H1 (cell line): ENCODE measurements around the gene TEX30. TPM values are rescaled to one million over a fixed set of nuclear protein-coding genes. Genes with fewer than 3 reads are reported as not detected.

Source experiments
- CTCF ChIA-PET: fragments of 300-600 bp; sonication (Branson Sonifier 250); formaldehyde crosslinking; loops from one replicate; lab custom pipeline; 2021; ENCODE audit not compliant: partially characterized antibody; lab: Charles Lee
- POLR2A ChIA-PET: fragments of 300-600 bp; sonication (Branson Sonifier 250); formaldehyde crosslinking; loops from one replicate; lab custom pipeline; 2021; ENCODE audit warnings: inconsistent platforms; ENCODE audit not compliant: partially characterized antibody; lab: Charles Lee
- DNase-seq, 2 experiments: peaks; one replicate each; pipeline versions ENCODE4 v3.0.0 to v3.0.0-alpha.2; 2010 to 2022; ENCODE audit warnings: low spot score in 2 of 2, low read depth in 1 of 2, mixed read lengths in 1 of 2
- FAIRE-seq: peaks from 2 replicates; lab custom pipeline; 2011; peaks lifted over from hg19 to GRCh38; lab: Jason Lieb, UNC
- H2AFZ ChIP-seq: 2 replicates; pipeline ENCODE4 v1.8.1; 2012; ENCODE audit warnings: low read length, inconsistent platforms
- H2AK5ac ChIP-seq: 2 replicates; pipeline ENCODE4 v1.6.1; 2013; ENCODE audit warnings: low read depth, low read length
- H2BK120ac ChIP-seq: replicated peaks from 2 replicates; pipeline ENCODE3; 2013; ENCODE audit warnings: low read depth, low read length, inconsistent platforms
- H2BK12ac ChIP-seq: 2 replicates; pipeline ENCODE4 v1.6.1; 2013; ENCODE audit warnings: low read depth, low read length
- H2BK15ac ChIP-seq: 2 replicates; pipeline ENCODE4 v1.6.1; 2013; ENCODE audit warnings: low read length
- H2BK20ac ChIP-seq: 2 replicates; pipeline ENCODE4 v1.6.1; 2013; ENCODE audit warnings: low read length
- H2BK5ac ChIP-seq: 2 replicates; pipeline ENCODE4 v1.6.1; 2013; ENCODE audit warnings: low read depth, low read length
- H3K14ac ChIP-seq: 2 replicates; pipeline ENCODE4 v1.6.1; 2013; ENCODE audit warnings: inconsistent platforms; ENCODE audit not compliant: insufficient read length
- H3K18ac ChIP-seq: 2 replicates; pipeline ENCODE4 v1.6.1; 2013; ENCODE audit warnings: low read length; ENCODE audit errors: extremely low read depth
- H3K23ac ChIP-seq: 2 replicates; pipeline ENCODE4 v1.6.1; 2013; ENCODE audit warnings: inconsistent platforms; ENCODE audit not compliant: insufficient read length
- H3K23me2 ChIP-seq: 2 replicates; pipeline ENCODE4 v1.6.1; 2013; ENCODE audit warnings: low read depth, low read length
- H3K27ac ChIP-seq: 2 replicates; pipeline ENCODE4 v1.6.1; 2011; ENCODE audit warnings: low read depth, low read length, inconsistent platforms
- H3K27me3 ChIP-seq, 4 experiments: replicated peaks in 1 of 4; 1 replicate in 1 of 4; 2 replicates in 3 of 4; pipeline versions ENCODE4 v1.6.1 to v1.8.1; 2011 to 2013; ENCODE audit warnings: low read length in 3 of 4, mild to moderate bottlenecking in 3 of 4, inconsistent platforms in 2 of 4, mixed read lengths in 2 of 4, moderate library complexity in 1 of 4; ENCODE audit not compliant: control insufficient read depth in 3 of 4, insufficient read depth in 3 of 4; ENCODE audit errors: extremely low read depth in 1 of 4
- H3K36me3 ChIP-seq, 4 experiments: 2 replicates each; pipeline versions ENCODE4 v1.6.1 to v1.8.1; 2011 to 2013; ENCODE audit warnings: mild to moderate bottlenecking in 4 of 4, low read length in 3 of 4, moderate library complexity in 2 of 4, control low read depth in 1 of 4, inconsistent platforms in 1 of 4; ENCODE audit not compliant: insufficient read depth in 4 of 4, control insufficient read depth in 2 of 4
- H3K4ac ChIP-seq: replicated peaks from 2 replicates; pipeline ENCODE3; 2013; ENCODE audit warnings: low read length, low read depth, mixed read lengths, inconsistent platforms; ENCODE audit not compliant: insufficient read length
- H3K4me1 ChIP-seq, 4 experiments: replicated peaks in 1 of 4; 1 replicate in 1 of 4; 2 replicates in 3 of 4; pipeline versions ENCODE4 v1.6.1 to v1.8.1; 2011 to 2013; ENCODE audit warnings: low read length in 3 of 4, inconsistent platforms in 2 of 4, mixed read lengths in 1 of 4; ENCODE audit not compliant: insufficient read depth in 4 of 4, control insufficient read depth in 3 of 4
- H3K4me2 ChIP-seq, 2 experiments: 2 replicates each; pipeline versions ENCODE4 v1.6.1 to v1.8.1; 2011 to 2013; ENCODE audit warnings: low read depth in 2 of 2, low read length in 2 of 2, control low read depth in 1 of 2, inconsistent platforms in 1 of 2, mild to moderate bottlenecking in 1 of 2; ENCODE audit not compliant: insufficient read depth in 1 of 2
- H3K4me3 ChIP-seq, 4 experiments: fragments of 200-600, 300-600 bp in 1 of 4; sonication (generic), shearing (Covaris generic), sonication (Bioruptor Twin) in 1 of 4; 2 replicates each; pipeline versions ENCODE4 v1.5.1 to v1.8.1; 2011 to 2016; ENCODE audit warnings: low read length in 4 of 4, low read depth in 3 of 4, control low read depth in 2 of 4, inconsistent platforms in 2 of 4, mild to moderate bottlenecking in 2 of 4, mixed read lengths in 1 of 4, moderate library complexity in 1 of 4; ENCODE audit not compliant: insufficient read depth in 2 of 4; ENCODE audit errors: extremely low read depth in 1 of 4
- H3K56ac ChIP-seq: replicated peaks from 2 replicates; pipeline ENCODE3; 2013; ENCODE audit warnings: low read depth, mild to moderate bottlenecking, mixed read lengths, low read length, inconsistent platforms; ENCODE audit not compliant: insufficient read length
- H3K79me1 ChIP-seq: 2 replicates; pipeline ENCODE4 v1.6.1; 2013; ENCODE audit warnings: low read depth, low read length, control low read depth
- H3K79me2 ChIP-seq, 2 experiments: 2 replicates each; pipeline versions ENCODE4 v1.6.1 to v1.8.1; 2012 to 2013; ENCODE audit warnings: low read length in 2 of 2, mild to moderate bottlenecking in 2 of 2, inconsistent platforms in 1 of 2; ENCODE audit not compliant: insufficient read depth in 2 of 2, control insufficient read depth in 1 of 2
- H3K9ac ChIP-seq, 4 experiments: replicated peaks in 1 of 4; 1 replicate in 1 of 4; 2 replicates in 3 of 4; pipeline versions ENCODE4 v1.6.1 to v1.8.1; 2011 to 2013; ENCODE audit warnings: low read depth in 3 of 4, low read length in 3 of 4, control low read depth in 2 of 4, mild to moderate bottlenecking in 2 of 4, moderate library complexity in 2 of 4, inconsistent platforms in 1 of 4; ENCODE audit errors: extremely low read depth in 1 of 4
- H3K9me3 ChIP-seq, 2 experiments: 2 replicates each; pipeline versions ENCODE4 v1.6.1 to v1.8.1; 2012 to 2013; ENCODE audit warnings: mild to moderate bottlenecking in 2 of 2, moderate library complexity in 2 of 2, control low read depth in 1 of 2, inconsistent platforms in 1 of 2, low read depth in 1 of 2, low read length in 1 of 2, mixed read lengths in 1 of 2; ENCODE audit not compliant: insufficient read depth in 2 of 2
- H4K20me1 ChIP-seq, 2 experiments: replicated peaks in 1 of 2; 2 replicates each; pipeline versions ENCODE3 to v1.8.1; 2011 to 2013; ENCODE audit warnings: inconsistent platforms in 2 of 2, low read length in 2 of 2, mild to moderate bottlenecking in 1 of 2; ENCODE audit not compliant: insufficient read depth in 2 of 2, control insufficient read depth in 1 of 2
- H4K5ac ChIP-seq: 2 replicates; pipeline ENCODE4 v1.6.1; 2013; ENCODE audit warnings: low read length, low read depth, mixed read lengths, inconsistent platforms; ENCODE audit not compliant: insufficient read length
- H4K8ac ChIP-seq: 2 replicates; pipeline ENCODE4 v1.8.0; 2013; ENCODE audit warnings: mild to moderate bottlenecking, moderate library complexity, low read length, inconsistent platforms; ENCODE audit not compliant: insufficient read depth; ENCODE audit errors: extremely low read depth
- H4K91ac ChIP-seq: replicated peaks from 2 replicates; pipeline ENCODE3; 2013; ENCODE audit warnings: low read length, mixed read lengths, inconsistent platforms; ENCODE audit not compliant: insufficient read length
- BACH1 ChIP-seq: IDR thresholded peaks from 2 replicates; pipeline ENCODE4 v1.6.1; 2012; ENCODE audit warnings: low read length, improper control_type of control experiment
- CBX8 ChIP-seq: fragments of 300-800, 300-1000 bp; sonication (generic); IDR thresholded peaks from 2 replicates; pipeline ENCODE4 v1.7.1; 2016; ENCODE audit warnings: low read depth, low read length, borderline replicate concordance
- EGR1 ChIP-seq: IDR thresholded peaks from 2 replicates; pipeline ENCODE4 v1.6.1; 2011; ENCODE audit warnings: low read depth, low read length, borderline replicate concordance
- KDM1A ChIP-seq: fragments of 200-600, 300-600 bp; sonication (generic); IDR thresholded peaks from 2 replicates; pipeline ENCODE4 v1.7.1; 2016; ENCODE audit warnings: mild to moderate bottlenecking, low read length, borderline replicate concordance
- POLR2A ChIP-seq, 2 experiments: IDR thresholded peaks; 1 replicate in 1 of 2; 2 replicates in 1 of 2; pipeline ENCODE4 v1.6.1; 2011; ENCODE audit warnings: low read depth in 2 of 2, low read length in 2 of 2, mild to moderate bottlenecking in 2 of 2; ENCODE audit errors: control extremely low read depth in 1 of 2
- TAF7 ChIP-seq: optimal IDR thresholded peaks from 2 replicates; pipeline ENCODE3; 2011; ENCODE audit warnings: low read depth, mild to moderate bottlenecking, inconsistent platforms, low read length, moderate library complexity, borderline replicate concordance
- WGBS, 2 experiments: shearing (Covaris generic) in 1 of 2; methylation state at CpG; one replicate each; pipeline versions ENCODE4 v1.1.6 to v1.1.7; 2013 to 2015; ENCODE audit warnings: low lambda C conversion rate in 2 of 2, mixed read lengths in 2 of 2, inconsistent platforms in 1 of 2, low coverage in 1 of 2, missing lambda C conversion rate in 1 of 2; ENCODE audit not compliant: insufficient replicate concordance in 2 of 2, insufficient coverage in 1 of 2, insufficient read length in 1 of 2; ENCODE audit errors: extremely low coverage in 1 of 2, missing lambda C conversion rate in 1 of 2; 5-methylcytosine and 5-hydroxymethylcytosine counted together
- polyA plus RNA-seq, 7 experiments: library from polyadenylated mRNA; depleted of rRNA in 3 of 7; stranded (reverse) in 5 of 7; unstranded in 2 of 7; fragments of >200 nt in 5 of 7; fragments of 200-250 nt in 2 of 7; gene quantifications; 1 replicate in 5 of 7; 2 replicates in 1 of 7; 4 replicates in 1 of 7; pipeline versions ENCODE4 v1.2.1 to v1.2.3, GENCODE V29; 2011 to 2013; ENCODE audit warnings: missing spikeins in 2 of 7, mixed read lengths in 2 of 7
- total RNA-seq: library from RNA; stranded (reverse); fragmentation: NEBNext Ultra II Directional; extraction: Animal tissue kit (Norgen Biotek cat#: 25700); gene quantifications from 2 replicates; pipeline ENCODE4 v1.2.1, GENCODE V29; 2021
- TF ChIP-seq, protein P1 (sequence below): IDR thresholded peaks from 2 replicates; pipeline ENCODE4 v1.6.1; 2012; ENCODE audit warnings: inconsistent platforms

The TEX30 gene
- total and polyA plus RNA-seq, 2 of the 8 experiments (the other 6 are each of a cell fraction or from before 2014, with no cell fraction given), result 6.5 to 10.3 TPM

DNA sequence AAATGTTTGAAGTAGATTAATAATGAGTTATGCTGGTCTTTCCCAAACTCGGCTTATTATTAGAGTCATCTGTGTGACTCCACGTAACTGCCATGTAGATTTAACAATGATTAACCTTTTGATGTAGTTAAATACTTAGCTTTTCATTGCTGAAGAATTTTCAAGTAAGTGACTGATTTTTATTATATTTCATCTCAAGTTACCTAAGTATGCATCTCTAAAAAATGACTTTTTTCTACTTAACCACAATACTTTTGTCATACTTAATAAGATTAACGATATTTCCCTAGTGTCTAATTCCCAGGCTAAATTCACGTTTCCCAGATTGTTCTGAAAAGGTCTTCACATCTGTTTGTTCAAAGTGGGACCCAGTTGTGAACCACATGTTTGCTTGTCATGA is 43.1 kb upstream of the TEX30 start:
- Histone ChIP-seq H3K36me3 (no peaks in the 10 kb centered on the region), H3K14ac (no peak overlapping the region), H3K79me2 (no peaks in the 10 kb centered on the region), H3K18ac (no peak overlapping the region), H3K23ac (no peak overlapping the region), H2BK20ac (no peak overlapping the region), H2AK5ac (no peak overlapping the region), H3K9ac (no peak overlapping the region), H4K5ac (no peak overlapping the region), H3K4me2 (no peak overlapping the region), H2BK12ac (no peak overlapping the region), H3K27me3 (no peaks in the 10 kb centered on the region), H2AFZ (no peak overlapping the region), H3K56ac (no peak overlapping the region), H4K20me1 (no peaks in the 10 kb centered on the region), H3K79me1 (no peaks in the 10 kb centered on the region), H3K4me3 (no peak overlapping the region), H2BK5ac (no peak overlapping the region), H2BK15ac (no peak overlapping the region), H3K23me2 (peaks cover 2% of the 10 kb centered on the region; the same call in 1 of the 2 replicates), H4K91ac (no peak overlapping the region), H3K4me1 (no peaks in the 10 kb centered on the region), H4K8ac (no peak overlapping the region), H3K4ac (no peak overlapping the region), H2BK120ac (no peak overlapping the region), H3K9me3 (no peaks in the 10 kb centered on the region), H3K27ac (no peak overlapping the region)
- WGBS, 2 experiments, result 91% methylated on average over 4 of the region's 4 CpGs; no CpG with 5 or more reads in 1 of the 2 experiments
- CTCF ChIA-PET, result no interaction called here
- no peak for FAIRE-seq
- no peak for DNase-seq
- TF ChIP-seq, protein P1, sequence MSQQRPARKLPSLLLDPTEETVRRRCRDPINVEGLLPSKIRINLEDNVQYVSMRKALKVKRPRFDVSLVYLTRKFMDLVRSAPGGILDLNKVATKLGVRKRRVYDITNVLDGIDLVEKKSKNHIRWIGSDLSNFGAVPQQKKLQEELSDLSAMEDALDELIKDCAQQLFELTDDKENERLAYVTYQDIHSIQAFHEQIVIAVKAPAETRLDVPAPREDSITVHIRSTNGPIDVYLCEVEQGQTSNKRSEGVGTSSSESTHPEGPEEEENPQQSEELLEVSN, result no peak
- TF ChIP-seq BACH1 (no peak), POLR2A (IDR thresholded peaks at IDR 0.05; ENCODE audit: control extremely low read depth in 1 of 2, low read depth in 2 of 2, low read length in 2 of 2) (no peak), CBX8 (no peak), TAF7 (no peak), EGR1 (no peak), KDM1A (no peak)
- POLR2A ChIA-PET, result no interaction called here
